GM18526 (cell line): Measurements from ENCODE around the gene ATAD3B.

Source experiments
- POLR2A ChIP-seq: IDR thresholded peaks from 3 replicates; pipeline ENCODE4 v1.6.1; 2011; ENCODE audit not compliant: insufficient read length; ENCODE audit errors: extremely low read depth

The ATAD3B gene

DNA sequence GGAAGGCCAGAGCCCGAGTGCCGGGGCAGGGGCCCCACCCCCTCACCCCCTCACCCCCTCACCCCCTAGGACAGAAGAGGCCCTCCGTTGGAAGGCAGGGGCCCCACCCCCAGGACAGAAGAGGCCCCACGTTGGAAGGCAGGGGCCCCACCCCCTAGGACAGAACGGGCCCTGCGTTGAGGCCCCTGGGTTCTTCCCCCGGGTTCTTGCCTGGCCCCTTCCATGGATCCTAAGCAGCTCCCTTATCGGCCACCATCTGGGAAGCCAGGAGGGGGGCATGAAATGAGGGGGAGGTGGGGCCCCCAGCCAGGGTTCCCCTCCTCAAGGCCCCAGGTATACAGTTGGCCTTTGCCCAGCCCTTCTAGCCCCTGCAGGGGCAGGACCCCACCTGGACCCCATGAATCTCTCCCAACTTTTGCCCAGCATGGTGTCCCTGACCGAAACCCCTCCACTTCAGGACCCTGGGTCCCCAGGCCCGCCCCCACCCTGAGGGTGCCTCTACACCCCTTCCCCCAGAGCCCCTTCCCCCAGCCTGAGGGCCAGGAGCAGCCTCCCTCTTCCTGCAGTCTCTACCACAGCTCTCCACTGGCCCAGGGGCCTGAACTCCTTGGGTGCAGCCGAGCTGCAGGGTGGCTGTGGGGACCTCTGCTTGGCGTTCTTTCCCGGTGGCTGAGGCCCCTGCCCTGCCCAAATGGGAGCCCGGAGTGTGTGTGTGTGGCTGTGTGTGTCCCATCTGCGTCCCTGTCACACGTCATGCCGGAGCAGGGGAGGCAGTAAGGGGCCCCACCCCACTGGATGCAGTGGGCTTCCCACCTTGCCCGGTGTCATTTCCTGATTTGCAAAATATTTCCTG lies 40.3 kb upstream of the ATAD3B start:
- no peak for TF ChIP-seq POLR2A

DNA sequence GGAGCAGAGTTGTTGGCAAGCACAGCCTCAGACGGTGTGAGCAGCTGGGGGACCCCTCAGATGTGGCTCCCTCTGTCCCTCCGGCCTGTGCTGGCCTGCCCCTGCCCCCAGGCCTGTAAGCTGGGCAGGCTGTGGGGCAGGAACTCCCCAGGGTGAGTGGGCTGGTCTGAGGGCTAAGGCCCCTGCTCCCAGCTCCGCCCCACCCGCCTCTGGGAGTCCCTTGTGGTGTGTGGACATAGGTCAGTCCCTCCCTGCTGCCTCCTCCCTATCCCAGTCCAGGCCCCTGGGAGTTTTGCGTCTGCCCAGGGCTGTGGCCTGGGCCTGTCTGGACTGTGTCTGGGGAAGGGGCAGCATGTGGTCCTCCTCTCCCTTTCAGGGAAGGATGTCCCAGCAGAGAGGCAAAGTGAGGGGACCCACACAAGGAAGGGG lies 39.7 kb upstream of the ATAD3B start:
- no peak for TF ChIP-seq POLR2A

DNA sequence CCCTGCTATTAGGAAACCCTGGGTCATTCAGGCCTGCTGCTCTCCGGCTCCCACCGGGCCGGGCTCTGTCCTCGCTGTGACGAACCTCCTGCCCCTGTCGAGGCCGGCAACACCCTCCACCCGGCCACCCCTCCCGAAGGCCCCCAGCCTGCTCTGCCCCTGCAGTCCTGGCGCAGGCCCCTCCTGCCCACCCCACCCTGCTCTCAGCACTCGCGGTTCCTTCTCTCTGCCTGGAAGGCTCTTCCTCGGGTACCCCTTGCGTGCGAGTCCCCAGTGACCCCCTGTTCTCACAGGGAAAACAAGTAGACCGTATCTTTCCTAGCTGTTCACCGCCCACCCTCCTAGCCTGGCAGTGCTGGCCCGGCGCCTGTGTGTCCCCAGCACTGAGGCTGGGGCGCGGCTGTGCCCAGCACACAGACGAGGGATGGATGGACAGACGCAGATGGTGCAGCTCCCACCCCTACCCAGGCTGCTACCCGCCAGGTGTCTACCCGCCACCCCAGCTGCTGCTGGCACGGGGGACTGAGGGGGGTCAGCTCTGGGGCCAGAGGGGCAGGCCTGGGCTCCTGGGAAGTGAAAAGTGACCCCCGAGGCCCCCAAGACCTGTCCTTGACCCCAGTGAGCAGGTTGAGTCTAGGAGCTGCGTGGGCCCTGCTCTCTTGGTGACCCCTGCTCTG lies 39.2 kb upstream of the ATAD3B start:
- TF ChIP-seq POLR2A = no peak

DNA sequence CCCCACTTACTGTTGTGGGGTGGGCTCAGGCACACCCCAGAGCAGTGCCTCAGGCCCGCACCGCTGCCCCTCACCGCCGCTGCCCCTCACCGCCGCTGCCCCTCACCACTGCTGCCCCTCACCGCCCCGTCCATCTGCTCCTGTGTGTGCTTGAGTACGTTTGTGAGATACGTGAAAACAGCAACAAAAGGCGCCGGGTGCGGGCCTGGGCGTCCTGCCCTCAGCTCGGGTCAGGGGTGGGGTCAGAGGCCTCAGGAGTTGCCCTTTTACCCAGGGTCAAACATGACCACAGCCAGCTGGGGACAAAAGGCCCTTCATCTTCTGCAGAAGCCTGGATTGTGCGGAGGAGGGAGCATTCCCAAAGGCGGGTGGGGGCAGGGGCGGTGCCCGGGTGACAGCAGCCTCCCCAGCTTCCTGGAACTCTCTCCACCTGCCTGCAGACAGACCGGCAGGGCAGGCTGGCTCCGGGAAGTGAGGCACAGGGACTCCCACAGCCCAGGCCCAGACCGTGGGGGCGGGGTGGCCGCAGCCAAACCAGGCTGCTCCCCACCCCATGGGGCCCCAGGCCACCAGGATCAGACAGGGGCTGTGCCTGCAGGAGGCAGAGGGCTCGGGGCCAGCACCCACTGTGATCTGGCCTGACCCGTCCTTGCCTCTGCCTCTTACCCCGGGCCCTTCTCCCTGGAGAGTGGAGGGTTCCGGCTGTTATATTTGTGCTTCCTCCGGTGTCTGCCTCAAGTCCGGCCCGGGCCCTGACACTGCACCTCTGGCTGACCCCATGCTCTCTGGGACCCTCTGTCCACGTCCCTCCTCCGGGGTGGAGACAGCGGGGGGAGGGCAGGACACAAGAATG lies 38.4 kb upstream of the ATAD3B start:
- no peak for TF ChIP-seq POLR2A

DNA sequence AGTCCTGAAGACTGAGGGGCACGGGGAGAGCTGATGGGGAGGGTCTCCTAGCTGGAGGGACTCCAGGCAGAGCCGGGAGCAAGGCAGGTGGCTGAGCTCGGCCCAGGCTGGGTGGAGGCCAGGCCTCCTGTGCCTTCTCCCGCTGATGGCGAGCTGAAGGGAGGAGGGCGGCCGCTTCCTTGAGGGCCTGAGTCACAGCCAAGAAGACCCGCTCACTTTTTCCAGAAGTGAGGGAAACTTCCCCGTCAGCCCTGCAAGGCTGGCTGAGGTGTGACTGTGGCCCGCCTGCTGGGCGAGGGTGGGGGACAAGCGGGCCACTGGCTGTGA lies 37.8 kb upstream of the ATAD3B start:
- no peak for TF ChIP-seq POLR2A

DNA sequence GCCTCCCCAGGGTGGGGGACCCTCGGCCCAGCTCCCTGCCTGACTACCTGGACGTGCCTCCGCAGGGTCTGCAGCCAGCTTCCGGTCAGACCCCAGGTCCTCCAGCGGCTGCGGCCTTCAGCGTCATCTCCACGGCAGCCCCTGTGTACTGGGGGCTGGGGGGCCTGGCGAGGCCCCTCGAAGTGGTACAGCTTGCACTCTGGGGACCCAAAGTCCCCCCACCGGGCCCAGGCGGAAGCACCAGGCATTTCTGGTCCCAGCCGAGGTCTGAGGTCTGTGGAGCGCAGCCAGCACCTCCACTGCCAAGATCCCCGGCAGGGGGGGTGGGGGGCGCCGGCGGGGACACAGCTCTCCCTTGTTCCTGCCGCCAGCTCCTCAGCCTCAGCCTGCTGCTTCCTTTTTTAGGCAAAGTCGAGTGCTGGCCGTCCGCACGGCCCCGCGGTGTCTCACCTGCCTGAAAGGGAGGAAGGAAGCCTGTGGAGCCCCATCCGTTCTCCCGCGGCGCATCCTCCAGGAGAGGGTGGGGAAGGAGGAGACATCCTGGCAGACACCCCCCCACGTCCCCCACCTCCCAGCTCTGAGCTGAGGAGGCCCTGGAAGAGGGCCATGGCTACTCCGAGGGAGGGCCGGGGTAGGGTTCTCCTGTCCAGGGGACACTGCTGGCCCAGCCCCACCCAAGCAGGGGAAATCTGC lies 37.3 kb upstream of the ATAD3B start:
- no peak for TF ChIP-seq POLR2A

DNA sequence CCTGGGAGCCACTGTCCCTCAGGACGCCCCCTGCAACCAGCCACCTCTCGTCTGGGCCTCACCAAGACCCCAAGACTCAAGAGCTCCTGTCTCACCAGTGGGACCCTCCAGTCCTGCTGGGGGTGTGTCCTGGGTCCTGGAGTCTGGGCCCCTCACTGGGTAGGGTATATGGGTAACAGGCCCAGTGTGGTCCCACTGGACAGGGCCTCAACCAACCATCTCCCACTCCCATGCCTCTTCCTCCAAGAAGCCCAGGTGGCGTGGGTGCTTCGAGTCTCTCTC lies 36.8 kb upstream of the ATAD3B start:
- no peak for TF ChIP-seq POLR2A

DNA sequence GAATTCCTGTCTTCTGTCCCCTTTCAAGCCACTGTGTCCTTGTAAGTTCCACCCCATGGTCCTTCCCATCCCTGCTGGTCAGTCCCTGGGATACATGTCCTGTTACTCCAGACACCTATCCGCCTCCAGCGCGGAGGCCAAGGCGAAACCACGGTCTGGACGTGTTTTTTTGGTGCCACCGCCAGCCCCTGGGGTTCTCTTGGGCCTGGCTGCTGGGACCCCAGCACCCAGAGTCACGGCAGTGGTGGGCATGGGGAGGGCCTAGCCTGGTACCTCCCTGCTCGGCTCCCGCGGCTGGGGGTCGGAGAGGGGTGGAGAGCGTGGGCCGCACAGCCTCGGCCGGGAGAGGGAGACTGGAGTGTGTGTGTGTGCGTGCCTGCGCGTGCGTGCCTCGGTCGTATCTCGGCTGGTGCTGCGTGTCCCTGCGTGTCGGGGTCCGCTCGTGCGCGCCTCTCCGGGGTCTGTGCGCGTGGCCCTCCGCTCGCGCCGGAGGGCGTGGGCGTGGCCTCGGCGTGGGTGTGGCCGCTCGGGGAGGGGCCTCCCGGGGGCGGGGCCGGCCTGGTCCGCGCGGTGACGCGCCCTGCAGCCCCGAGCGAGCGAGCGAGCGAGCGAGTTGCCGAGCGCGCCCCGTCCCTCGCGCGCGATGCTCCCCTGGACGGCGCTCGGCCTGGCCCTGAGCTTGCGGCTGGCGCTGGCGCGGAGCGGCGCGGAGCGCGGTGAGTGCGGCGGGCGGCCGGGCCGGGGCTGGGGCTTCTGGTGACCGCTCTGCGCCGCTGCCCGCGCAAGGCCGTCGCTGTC lies 36.3 kb upstream of the ATAD3B start, which contains the start of gene VWA1:
Gene VWA1 (plus strand): TSS at position 585 of the 798 bp plus-strand sequence. CDS start 59 bp downstream, at position 644.
- no peak for TF ChIP-seq POLR2A

DNA sequence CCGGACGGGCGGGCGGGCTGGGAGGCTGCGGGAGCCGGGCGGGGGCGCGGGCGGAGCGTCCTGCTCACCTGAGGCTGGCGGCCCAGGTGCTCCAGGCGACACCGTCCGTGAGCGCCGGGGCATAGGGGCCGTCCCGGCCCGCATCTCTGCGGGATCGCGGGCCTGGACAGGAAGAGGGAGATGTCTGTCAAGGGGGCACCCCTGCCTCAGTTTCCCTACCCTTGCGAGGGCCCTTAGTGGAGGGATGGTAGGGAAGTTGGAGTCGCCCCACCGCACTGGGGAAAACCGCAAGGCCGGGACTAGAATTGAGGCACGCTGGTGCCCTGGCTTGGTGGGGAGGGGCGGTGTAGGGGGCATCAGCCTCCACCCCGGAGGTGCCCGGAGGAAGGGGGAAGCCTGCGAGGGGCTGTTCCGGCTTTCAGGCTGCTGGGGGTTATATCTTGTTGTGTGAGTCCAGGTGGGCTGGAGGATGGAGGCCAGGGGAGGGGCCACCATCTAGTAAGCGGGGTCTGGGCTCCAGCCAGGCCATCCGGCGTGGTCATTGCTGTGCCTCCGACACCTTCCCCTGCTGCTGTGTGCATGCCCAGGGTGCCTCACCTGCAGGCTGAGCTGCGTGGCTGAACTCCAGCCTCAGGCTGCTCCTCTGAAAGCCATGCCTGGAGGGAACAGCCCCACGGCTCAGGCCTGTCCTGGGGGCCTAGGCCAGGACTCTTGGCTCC lies 35.5 kb upstream of the ATAD3B start:
- TF ChIP-seq POLR2A = no peak

DNA sequence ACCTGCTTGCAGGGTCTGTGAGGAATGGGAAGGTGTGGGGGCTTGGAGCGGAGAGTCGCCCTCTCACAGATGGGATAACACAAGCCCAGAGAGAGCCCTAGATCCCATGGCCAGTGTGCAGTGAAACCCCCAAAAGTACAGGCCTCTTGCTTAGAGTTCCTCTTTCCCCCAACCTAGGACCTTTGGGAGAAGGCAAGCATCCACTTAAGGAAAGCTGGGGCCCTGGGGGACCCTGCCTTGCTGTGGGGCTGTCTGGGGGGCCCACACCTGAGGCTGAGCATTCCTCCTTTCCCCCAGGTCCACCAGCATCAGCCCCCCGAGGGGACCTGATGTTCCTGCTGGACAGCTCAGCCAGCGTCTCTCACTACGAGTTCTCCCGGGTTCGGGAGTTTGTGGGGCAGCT lies 34.9 kb upstream of the ATAD3B start:
- no peak for TF ChIP-seq POLR2A

DNA sequence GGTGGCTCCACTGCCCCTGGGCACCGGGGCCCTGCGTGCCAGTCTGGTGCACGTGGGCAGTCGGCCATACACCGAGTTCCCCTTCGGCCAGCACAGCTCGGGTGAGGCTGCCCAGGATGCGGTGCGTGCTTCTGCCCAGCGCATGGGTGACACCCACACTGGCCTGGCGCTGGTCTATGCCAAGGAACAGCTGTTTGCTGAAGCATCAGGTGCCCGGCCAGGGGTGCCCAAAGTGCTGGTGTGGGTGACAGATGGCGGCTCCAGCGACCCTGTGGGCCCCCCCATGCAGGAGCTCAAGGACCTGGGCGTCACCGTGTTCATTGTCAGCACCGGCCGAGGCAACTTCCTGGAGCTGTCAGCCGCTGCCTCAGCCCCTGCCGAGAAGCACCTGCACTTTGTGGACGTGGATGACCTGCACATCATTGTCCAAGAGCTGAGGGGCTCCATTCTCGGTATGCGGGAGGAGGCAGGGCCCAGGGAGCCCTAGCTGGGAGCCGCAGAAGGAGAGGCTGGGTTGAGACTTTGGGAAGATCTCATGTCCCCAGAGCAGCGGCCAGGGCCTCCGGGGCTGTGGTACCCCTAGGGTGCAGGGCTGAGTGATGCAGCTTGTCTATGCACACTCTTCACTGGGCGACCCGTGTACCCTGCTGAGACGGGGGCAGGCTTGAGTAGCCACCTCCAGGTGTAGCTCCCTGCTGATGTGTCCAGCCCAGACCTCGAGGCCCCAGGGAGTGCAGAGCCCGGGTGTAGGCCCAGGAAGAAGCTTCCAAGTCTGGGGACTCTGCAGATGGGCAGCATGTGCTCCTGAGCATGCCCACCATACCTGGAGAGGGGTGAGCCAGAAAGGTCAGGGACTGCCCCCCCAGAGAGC lies 34.3 kb upstream of the ATAD3B start:
- no peak for TF ChIP-seq POLR2A

DNA sequence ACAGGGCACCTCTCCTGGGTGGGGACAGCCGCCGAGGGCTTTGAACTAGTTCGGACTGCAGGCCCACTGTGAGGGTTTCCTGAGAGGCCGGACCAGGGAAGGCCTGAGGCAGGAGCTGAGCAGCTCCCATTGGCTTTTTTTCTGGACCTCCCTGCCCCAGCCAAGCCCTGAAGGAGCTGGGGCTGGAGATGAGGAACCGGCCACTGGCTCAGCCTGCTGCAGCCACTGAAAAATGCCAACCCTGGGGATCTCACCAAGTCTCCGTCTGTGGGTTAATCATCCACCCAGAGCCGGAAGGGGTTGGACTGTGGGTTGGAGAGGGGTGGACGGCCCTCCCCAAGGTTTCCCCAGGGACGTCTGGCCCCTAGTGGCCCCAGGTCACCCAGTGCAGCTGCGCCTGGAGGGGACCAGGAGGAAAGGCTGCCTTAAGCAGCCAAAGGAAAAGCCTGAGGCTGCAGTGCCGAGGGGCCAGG lies 33.6 kb upstream of the ATAD3B start:
- TF ChIP-seq POLR2A = no peak

DNA sequence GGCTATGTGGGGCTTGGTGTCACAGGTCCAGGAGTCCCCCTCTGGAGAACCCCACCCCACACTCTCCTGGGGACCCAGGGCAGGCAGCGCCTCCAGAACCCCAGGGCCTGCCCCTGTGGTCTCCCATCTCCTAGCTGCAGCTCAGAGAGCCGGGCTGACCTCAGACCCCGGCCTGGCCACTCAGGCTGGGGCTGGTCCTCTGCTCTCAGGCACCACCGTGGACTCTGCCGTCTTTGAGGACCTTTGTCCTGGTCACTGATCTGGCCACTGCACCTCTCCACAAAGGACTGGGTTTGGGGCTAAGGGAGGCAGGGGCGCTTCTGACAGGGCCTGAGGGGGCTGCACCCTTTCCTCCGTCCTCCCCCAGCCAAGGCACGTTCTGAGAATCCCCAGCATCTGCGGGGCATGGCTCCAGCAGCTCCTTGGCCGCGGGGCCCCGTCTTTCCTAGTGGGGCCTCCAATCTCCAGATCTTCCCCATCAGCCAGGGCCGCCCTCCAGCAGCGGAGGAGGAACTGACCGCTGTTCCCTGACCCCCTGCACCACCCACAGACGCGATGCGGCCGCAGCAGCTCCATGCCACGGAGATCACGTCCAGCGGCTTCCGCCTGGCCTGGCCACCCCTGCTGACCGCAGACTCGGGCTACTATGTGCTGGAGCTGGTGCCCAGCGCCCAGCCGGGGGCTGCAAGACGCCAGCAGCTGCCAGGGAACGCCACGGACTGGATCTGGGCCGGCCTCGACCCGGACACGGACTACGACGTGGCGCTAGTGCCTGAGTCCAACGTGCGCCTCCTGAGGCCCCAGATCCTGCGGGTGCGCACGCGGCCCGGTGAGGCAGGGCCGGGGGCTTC lies 32.8 kb upstream of the ATAD3B start:
- no peak for TF ChIP-seq POLR2A
